T-helper 1 cell treated with Interleukin-12 subunit alpha and Interleukin-12 subunit beta and Interleukin-4 antibody, amounts not matched to agents 30 ng/mL and 1 ng/mL, for 36 hours (primary cell): ENCODE results near the gene ARL10. TPM values are rescaled to one million over a fixed set of nuclear protein-coding genes. Genes with fewer than 3 reads are reported as not detected.

ENCODE experiments used
- total RNA-seq: library from RNA; stranded (reverse); gene quantifications from 2 replicates; pipeline ENCODE4 v1.2.3, GENCODE V29; 2022

ARL10 gene
- total RNA-seq, 1 donor from 2014 or later: 9.0 TPM

Other genes with a start within 250 kb of the ARL10 start
- 34.3 and 35.8 TPM in 2 replicates for gene SIMC1, start 127.1 kb upstream of the ARL10 start, total RNA-seq
- 55.4 and 58.1 TPM in 2 replicates for gene KIAA1191, start 3.7 kb upstream of the ARL10 start, total RNA-seq
- gene NOP16, start 23.1 kb downstream of the ARL10 start, total RNA-seq: 37.7 and 39.2 TPM in 2 replicates
- gene HIGD2A, start 23.3 kb downstream of the ARL10 start, total RNA-seq: 99.1 and 109 TPM in 2 replicates
- gene CLTB, start 51.1 kb downstream of the ARL10 start, total RNA-seq: 67.8 and 71.0 TPM in 2 replicates
- 40.9 and 44.4 TPM in 2 replicates for gene FAF2, start 82.9 kb downstream of the ARL10 start, total RNA-seq
- 139 TPM in 2 replicates for gene RNF44, start 171.9 kb downstream of the ARL10 start, total RNA-seq
- gene CDHR2, start 183.9 kb downstream of the ARL10 start, total RNA-seq: 1.3 and 1.7 TPM in 2 replicates
- gene GPRIN1, start 244.7 kb downstream of the ARL10 start, total RNA-seq: 2.2 and 2.6 TPM in 2 replicates